Fibroblast of skin of left quadriceps (primary cell): ENCODE data around the gene OR2T3.
"Not testable (repeated sequence)": the region's sequence is repeated elsewhere in the genome, so short reads cannot be mapped to it uniquely, and the experiment has no call there.

ENCODE experiments used
- DNase-seq, 2 experiments: peaks; one replicate each; pipeline ENCODE4 v3.0.0-alpha.2; 2013; ENCODE audit warnings: low read depth in 2 of 2

The OR2T3 gene

GRCh38 chr1:248472111-248472510 lies 1.0 kb upstream of the OR2T3 start:
- not testable (repeated sequence) for DNase-seq

GRCh38 chr1:248475660-248476059 lies 2.5 kb downstream of the OR2T3 start:
- not testable (repeated sequence) for DNase-seq

DNA sequence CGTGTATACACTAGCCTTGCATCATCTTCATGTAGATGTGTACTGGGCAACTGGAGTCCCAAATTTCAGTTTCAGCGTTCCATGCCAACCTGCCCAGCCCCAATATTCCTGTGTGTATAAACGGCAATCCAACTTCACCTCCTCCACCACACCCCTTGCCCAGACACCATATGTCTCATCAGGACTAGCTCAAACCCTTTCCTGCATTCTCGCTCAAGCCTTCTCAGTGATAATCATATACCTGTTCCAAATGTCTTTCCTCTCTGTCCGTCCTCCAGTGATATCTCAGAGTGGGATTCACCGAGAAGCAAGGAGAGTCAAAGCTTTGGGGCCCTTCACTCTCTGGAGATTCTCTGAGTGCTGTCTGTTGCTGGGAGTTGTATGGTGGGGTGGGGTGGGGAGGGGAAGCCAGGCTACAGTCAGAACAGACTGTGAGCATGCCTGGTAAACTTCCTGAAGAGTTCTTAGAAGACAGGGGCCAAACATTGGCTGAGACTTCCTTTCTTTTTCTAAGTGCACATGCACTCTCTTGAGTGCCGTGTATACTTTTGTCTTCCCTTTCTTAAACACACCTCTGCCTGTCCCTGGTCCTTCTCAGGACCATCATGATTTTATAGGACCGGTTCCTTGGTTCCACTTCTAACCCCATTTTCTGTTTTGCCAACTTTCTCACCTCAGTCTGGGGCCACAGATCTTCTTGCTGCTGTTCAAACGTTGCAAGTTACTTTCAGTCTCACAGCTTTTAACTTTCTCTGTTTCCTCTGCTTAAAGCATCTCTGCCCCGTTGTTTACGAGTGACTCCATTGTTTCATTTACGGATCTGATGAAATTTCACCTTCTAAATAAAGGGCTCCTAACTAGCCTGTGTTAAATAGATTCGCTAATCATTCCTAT lies 8.8 kb downstream of the OR2T3 start:
- DNase-seq: not testable (repeated sequence)

- not testable (repeated sequence) for DNase-seq
Observed at GRCh38 chr1:248488289-248488688, 15.1 kb downstream of the OR2T3 start, which contains the start of gene OR2T5. OR2T5 (plus strand) TSS chr1:248488589; CDS start chr1:248488589, 0 bp downstream.

GRCh38 chr1:248496661-248497060 lies 23.5 kb downstream of the OR2T3 start:
- DNase-seq: not testable (repeated sequence)

DNA sequence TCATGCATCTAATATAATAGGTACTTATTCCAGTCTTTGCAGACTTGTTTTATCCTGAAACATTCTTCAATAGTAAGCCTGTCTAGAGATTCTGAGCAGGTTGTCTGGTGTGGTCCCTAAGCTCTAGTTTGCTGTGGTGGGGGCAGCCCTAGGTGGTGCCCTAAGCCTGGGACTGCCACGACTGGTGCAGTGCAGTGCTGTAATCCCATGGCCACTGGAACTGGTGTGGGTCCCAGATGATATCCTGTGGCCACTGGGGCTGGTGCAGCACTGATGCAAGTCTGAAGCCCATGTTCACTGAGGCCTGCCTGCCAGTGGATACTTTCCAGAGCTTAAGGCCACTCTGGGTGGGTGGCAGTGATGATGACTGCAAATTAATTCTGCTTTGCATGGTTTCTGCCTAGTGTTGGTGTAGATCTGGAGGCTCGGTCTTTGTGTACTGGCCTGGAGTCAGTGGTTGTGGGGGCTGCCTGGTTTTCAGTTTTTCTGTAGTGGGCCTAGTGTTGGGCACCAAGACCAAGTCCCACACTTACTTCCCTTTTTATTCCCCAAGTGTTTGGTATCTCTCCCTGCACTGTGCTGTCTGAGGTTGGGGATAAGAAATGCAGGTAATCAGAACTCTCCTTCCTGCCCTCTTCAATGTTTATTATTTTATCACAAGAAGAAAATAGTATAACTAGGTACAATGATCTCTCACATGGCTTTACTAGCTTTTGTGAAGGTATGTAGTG lies 27.3 kb downstream of the OR2T3 start:
- DNase-seq: not testable (repeated sequence)

- DNase-seq: not testable (repeated sequence)
Observed at GRCh38 chr1:248507773-248508172, 34.6 kb downstream of the OR2T3 start, which contains the start of gene OR2G6. OR2G6 (plus strand) TSS chr1:248508073; CDS start chr1:248521647, 13,574 bp downstream.

- DNase-seq: not testable (repeated sequence)
Observed at GRCh38 chr1:248510217-248510616, 37.1 kb downstream of the OR2T3 start.

- DNase-seq: no peak
Observed at GRCh38 chr1:248521856-248522255, 48.7 kb downstream of the OR2T3 start.
